ENCODE measurements around the gene SYTL1.

SYTL1 gene

DNA sequence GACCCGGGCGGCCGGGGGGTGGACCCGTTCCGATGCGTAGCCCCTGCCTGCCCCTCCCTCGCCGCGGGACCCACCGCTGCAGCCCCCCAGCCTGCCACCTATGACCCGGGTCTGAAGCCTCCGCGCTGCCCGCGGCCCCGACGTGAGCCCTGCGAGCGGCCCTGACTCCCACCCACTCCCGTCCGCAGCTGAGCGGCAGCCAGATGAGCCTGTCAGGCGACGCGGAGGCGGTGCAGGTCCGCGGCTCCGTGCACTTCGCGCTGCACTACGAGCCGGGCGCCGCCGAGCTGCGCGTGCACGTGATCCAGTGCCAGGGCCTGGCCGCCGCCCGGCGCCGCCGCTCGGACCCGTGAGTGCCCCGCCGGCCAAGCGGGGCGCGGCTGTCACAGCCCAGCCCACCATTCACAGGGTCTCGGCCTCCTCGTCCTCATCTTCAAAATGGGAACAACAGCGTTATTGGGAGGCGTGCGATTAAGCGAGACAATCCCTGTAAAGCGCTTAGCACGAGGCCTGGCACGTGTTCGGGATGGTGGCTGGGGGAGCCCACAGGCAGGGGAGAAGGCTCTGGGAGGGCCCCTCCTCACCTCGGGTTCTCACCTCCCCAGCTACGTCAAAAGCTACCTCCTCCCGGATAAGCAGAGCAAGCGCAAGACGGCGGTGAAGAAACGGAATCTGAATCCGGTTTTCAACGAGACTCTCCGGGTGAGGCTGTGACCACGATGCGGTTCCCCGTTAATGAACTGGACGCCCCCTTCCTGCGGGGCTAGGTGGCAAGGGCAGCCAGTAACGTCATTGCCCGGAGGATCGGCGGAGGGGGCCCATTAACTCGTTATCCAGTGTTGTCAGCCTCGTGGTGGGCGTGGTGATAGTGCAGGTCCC, 8.2 kb downstream of the SYTL1 start:
- no peak for DNase-seq

GRCh38 chr1:27350663-27351540, 9.1 kb downstream of the SYTL1 start:
- no peak for DNase-seq

- DNase-seq: no peak
Measured at GRCh38 chr1:27351541-27352107, 9.8 kb downstream of the SYTL1 start.

GRCh38 chr1:27353166-27353565, 11.3 kb downstream of the SYTL1 start:
- DNase-seq: no peak

DNA sequence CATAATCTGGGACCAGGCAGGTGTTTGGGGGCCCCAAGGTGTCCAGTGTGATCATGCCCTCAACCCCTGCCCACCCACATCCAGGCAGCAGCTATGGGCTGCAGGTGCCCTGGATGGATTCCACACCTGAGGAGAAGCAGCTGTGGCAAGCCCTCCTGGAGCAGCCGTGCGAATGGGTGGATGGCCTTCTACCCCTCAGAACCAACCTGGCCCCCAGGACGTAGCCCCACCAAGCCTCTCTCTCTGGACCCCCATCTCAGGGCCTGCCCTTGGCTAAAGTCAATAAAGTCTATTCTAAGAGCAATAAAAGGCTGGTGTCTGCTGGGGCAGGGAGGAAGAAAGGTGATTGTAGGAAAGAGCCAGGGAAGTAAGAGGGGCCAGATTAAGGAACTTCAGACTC, 11.8 kb downstream of the SYTL1 start:
- no peak for DNase-seq

GRCh38 chr1:27355683-27356082, 13.9 kb downstream of the SYTL1 start:
- no peak for DNase-seq

- no peak for DNase-seq
Measured at GRCh38 chr1:27356277-27356618, 14.4 kb downstream of the SYTL1 start.

- no peak for DNase-seq
Measured at GRCh38 chr1:27356619-27357280, 14.9 kb downstream of the SYTL1 start.

GRCh38 chr1:27357281-27358037, 15.6 kb downstream of the SYTL1 start:
- DNase-seq: no peak

DNA sequence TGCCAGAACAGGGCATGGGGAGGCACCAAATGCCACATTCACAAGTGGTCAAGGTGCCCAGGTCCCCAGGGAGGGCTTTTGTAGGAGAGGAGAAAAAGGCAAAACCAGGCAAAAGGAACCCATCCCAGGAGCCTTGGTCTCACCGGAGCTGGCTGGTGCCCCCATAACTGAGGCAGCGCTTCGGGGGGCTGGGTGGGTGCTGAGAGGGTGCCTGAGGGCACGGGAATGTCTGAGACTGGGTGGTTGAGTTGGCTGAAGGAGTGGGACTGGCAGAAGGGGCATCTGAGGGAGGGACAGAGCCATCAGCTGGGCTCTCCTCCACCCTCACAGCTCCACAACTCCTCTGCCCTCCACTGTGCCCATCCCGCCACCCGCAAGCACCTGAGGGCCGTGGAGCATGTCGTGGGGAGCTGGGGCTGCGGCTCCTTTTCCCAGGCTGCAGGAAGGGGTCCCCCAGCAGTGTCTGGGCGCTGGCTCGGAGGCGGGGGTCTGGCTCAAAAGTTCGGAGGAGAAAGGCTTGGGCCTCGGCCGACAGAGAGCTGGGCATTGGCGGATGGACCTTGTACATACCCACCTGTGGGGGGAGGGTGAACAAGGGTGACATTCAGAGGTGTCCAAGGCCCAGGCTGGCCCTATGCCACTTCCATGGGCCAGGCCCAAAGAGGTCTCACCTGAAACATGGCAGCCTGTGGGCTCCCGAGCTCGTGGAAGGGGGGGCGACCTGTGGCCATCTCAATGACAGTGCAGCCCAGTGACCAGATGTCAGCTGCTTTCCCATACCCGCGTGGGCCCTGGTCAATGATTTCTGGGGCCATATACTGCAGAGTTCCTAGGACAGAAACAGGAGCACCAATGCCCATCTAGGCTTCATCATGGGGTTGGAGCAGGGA, 16.5 kb downstream of the SYTL1 start:
- no peak for DNase-seq

- DNase-seq: no peak
Measured at GRCh38 chr1:27358928-27359313, 17.1 kb downstream of the SYTL1 start.

- DNase-seq: no peak
Measured at GRCh38 chr1:27359822-27360158, 18.0 kb downstream of the SYTL1 start.

DNA sequence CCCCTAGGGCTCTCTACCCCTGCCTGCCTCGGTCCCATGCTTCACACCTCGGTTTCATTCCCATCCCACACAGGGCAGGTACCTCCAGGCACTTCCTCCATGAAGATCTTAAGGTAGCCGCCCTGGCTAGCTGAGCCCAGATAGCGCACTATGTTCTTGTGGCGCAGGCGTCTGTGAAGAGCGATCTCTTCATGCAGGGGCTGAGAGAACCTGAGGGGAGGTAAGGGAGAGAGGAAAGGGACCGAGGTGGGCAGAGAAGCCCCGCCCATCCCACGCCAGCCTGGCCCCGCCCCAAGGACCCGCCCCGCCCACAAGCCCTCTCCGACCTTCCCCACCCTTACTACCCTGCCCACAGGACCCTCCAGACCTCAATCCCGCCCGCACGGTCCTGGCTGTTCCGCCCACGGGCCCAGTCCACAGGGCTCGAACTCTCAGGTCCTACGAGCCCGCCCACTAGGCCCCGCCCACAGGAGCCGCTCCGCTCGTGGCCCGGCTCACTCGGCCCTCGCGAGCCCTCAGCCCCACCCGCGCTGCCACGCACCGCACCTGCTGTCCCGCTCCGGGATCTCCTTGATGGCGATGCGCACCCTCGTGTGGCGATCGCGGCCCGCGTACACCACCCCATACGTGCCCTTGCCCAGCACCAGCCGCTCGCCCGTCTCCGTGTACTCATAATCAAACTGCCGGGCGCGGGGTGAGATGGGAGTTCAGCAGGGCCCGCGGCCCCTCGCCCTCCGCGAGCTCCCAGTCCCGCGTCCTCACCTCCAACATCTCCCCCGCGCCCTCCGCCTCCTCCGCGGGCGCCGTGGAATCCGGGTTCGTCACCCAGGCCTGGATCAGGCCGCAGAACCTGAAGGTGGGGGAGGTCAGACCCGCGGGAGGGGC, 18.6 kb downstream of the SYTL1 start:
- DNase-seq: no peak

GRCh38 chr1:27361044-27361402, 19.2 kb downstream of the SYTL1 start:
- DNase-seq: no peak

- DNase-seq: no peak
Measured at GRCh38 chr1:27361553-27361952, 19.7 kb downstream of the SYTL1 start.

DNA sequence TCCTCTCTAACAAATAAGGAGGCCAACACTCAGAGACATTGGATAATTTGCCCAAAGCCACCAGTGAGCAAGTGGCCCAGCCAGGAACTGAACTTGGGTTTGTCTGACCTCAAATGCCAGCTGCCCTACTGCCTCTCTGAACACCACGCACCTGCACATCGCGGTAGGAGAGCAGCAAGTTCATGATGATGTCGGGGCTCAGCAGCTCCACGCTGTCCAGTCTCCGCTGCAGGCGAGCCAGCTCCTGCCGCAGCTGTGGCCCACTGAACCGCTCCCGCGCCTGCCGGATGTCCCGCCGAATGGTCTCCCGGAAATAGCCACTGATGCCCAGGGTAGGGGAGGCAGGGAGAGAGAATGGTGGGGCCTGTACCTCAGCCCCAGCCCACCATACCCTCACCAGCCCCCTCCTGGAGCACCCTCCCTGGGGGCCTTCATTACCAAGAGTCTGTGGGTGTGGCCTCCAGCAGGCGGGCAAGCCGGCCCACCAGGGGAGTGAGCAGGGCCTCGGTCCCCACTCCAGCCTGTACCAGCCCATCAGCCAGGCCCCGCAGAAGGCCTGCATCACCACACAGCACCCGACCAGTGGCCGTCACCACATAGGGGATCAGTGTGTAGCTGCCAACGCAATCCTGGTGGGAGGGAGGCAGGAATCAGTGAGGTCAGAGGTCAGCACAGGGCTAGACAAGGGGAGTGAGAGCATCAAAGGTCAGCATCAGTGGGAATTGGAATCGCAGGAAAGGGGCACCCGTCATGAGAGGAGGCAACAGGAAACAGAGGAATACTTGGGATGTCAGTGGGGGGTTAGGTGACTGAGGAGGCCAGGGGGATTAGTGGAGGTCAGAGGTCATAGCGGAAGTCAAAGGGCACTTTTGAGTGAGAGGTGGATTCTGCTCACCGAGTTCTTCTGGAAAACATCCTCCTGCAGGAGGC, 22.2 kb downstream of the SYTL1 start:
- no peak for DNase-seq

- no peak for DNase-seq
Measured at GRCh38 chr1:27364696-27365371, 23.0 kb downstream of the SYTL1 start.

- no peak for DNase-seq
Measured at GRCh38 chr1:27365372-27366112, 23.7 kb downstream of the SYTL1 start.
